IMR-90 (cell line): Measurements from ENCODE around the gene ZNF407. TPM values are rescaled to one million over a fixed set of nuclear protein-coding genes. Genes with fewer than 3 reads are reported as not detected.

Experiments used
- ATAC-seq: fragments of 200-7000 bp; cut with Tn5 transposase; 2 replicates; pipeline ENCODE4 v1.9.1; 2020; ENCODE audit warnings: low read depth, mild to moderate bottlenecking, moderate library complexity
- BruUV-seq: library from RNA; stranded (reverse); fragments of 400-500 nt; replicated peaks from 2 replicates; lab custom pipeline; 2021; lab: Mats Ljungman, UMichigan
- CTCF ChIA-PET: fragments of 300-600 bp; formaldehyde crosslinking; extraction: SDS; loops from one replicate; lab custom pipeline; 2021; ENCODE audit warnings: antibody characterized with exemption; lab: Yijun Ruan, JAX
- POLR2A ChIA-PET: fragments of 300-600 bp; sonication (Branson Sonifier 250); formaldehyde crosslinking; loops from one replicate; lab custom pipeline; 2022; ENCODE audit warnings: antibody characterized with exemption; ENCODE audit not compliant: unreplicated experiment; lab: Charles Lee
- DNase-seq: peaks from one replicate; pipeline ENCODE4 v3.0.0; 2013
- H2AFZ ChIP-seq: replicated peaks from 2 replicates; pipeline ENCODE3; 2013; ENCODE audit warnings: low read length, mild to moderate bottlenecking; ENCODE audit not compliant: poor library complexity
- H2AK5ac ChIP-seq: 2 replicates; pipeline ENCODE4 v1.6.1; 2013; ENCODE audit warnings: low read depth, low read length, inconsistent platforms
- H2AK9ac ChIP-seq: replicated peaks from 2 replicates; pipeline ENCODE3; 2013; ENCODE audit warnings: mild to moderate bottlenecking, low read depth, low read length, moderate library complexity; ENCODE audit not compliant: poor library complexity
- H2BK120ac ChIP-seq: 2 replicates; pipeline ENCODE4 v1.6.1; 2013; ENCODE audit warnings: low read depth, low read length, inconsistent platforms
- H2BK15ac ChIP-seq: 3 replicates; pipeline ENCODE4 v1.6.1; 2013; ENCODE audit warnings: low read depth, low read length, inconsistent platforms
- H2BK20ac ChIP-seq: 2 replicates; pipeline ENCODE4 v1.6.1; 2013; ENCODE audit warnings: low read depth, mild to moderate bottlenecking, inconsistent platforms, low read length, moderate library complexity
- H2BK5ac ChIP-seq: 2 replicates; pipeline ENCODE4 v1.6.1; 2013; ENCODE audit warnings: mild to moderate bottlenecking, low read depth, low read length, inconsistent platforms; ENCODE audit not compliant: poor library complexity, severe bottlenecking
- H3K14ac ChIP-seq: replicated peaks from 2 replicates; pipeline ENCODE4 v1.6.1; 2013; ENCODE audit warnings: low read depth, low read length, inconsistent platforms
- H3K18ac ChIP-seq: 2 replicates; pipeline ENCODE4 v1.6.1; 2013; ENCODE audit warnings: low read depth, low read length, control low read depth
- H3K23ac ChIP-seq: 2 replicates; pipeline ENCODE4 v1.6.1; 2013; ENCODE audit warnings: low read depth, low read length, inconsistent platforms
- H3K27ac ChIP-seq: 2 replicates; pipeline ENCODE4 v1.5.1; 2013; ENCODE audit warnings: mild to moderate bottlenecking, control low read depth, low read length; ENCODE audit not compliant: insufficient read depth
- H3K27me3 ChIP-seq: 2 replicates; pipeline ENCODE4 v1.6.1; 2013; ENCODE audit warnings: low read length; ENCODE audit not compliant: control insufficient read depth, insufficient read depth
- H3K36me3 ChIP-seq: 2 replicates; pipeline ENCODE4 v1.6.1; 2013; ENCODE audit warnings: low read length, mixed read lengths; ENCODE audit not compliant: control insufficient read depth, insufficient read depth
- H3K4ac ChIP-seq: 2 replicates; pipeline ENCODE4 v1.6.1; 2013; ENCODE audit warnings: low read depth, low read length, inconsistent platforms
- H3K4me1 ChIP-seq: 2 replicates; pipeline ENCODE4 v1.6.1; 2013; ENCODE audit warnings: low read length, mixed read lengths; ENCODE audit not compliant: control insufficient read depth, insufficient read depth
- H3K4me2 ChIP-seq: 2 replicates; pipeline ENCODE4 v1.6.1; 2013; ENCODE audit warnings: low read depth, mild to moderate bottlenecking, control low read depth, low read length, moderate library complexity
- H3K4me3 ChIP-seq: 2 replicates; pipeline ENCODE4 v1.5.1; 2013; ENCODE audit warnings: low read depth, mild to moderate bottlenecking, control low read depth, low read length, moderate library complexity; ENCODE audit not compliant: insufficient read depth
- H3K56ac ChIP-seq: 2 replicates; pipeline ENCODE4 v1.6.1; 2013; ENCODE audit warnings: low read length, inconsistent platforms; ENCODE audit not compliant: insufficient read depth; ENCODE audit errors: extremely low read depth
- H3K79me1 ChIP-seq, 2 experiments: 2 replicates each; pipeline ENCODE4 v1.6.1; 2013; ENCODE audit warnings: low read length in 2 of 2, inconsistent platforms in 1 of 2, low read depth in 1 of 2
- H3K9ac ChIP-seq: 2 replicates; pipeline ENCODE4 v1.6.1; 2013; ENCODE audit warnings: low read depth, low read length, control low read depth
- H3K9me1 ChIP-seq: 2 replicates; pipeline ENCODE4 v1.6.1; 2013; ENCODE audit warnings: low read length, inconsistent platforms; ENCODE audit not compliant: insufficient read depth
- H3K9me3 ChIP-seq: 2 replicates; pipeline ENCODE4 v1.6.1; 2013; ENCODE audit warnings: low read length; ENCODE audit not compliant: control insufficient read depth, insufficient read depth
- H4K20me1 ChIP-seq: 2 replicates; pipeline ENCODE4 v1.6.1; 2013; ENCODE audit warnings: low read length, inconsistent platforms; ENCODE audit not compliant: insufficient read depth
- H4K5ac ChIP-seq: 2 replicates; pipeline ENCODE4 v1.6.1; 2013; ENCODE audit warnings: mild to moderate bottlenecking, low read depth, low read length, control low read depth
- H4K8ac ChIP-seq, 2 experiments: 2 replicates each; pipeline ENCODE4 v1.6.1; 2013; ENCODE audit warnings: low read depth in 2 of 2, low read length in 2 of 2, control low read depth in 1 of 2, inconsistent platforms in 1 of 2
- H4K91ac ChIP-seq: 2 replicates; pipeline ENCODE4 v1.6.1; 2013; ENCODE audit warnings: low read depth, low read length, inconsistent platforms; ENCODE audit not compliant: insufficient read depth
- BHLHE40 ChIP-seq: fragments of 150-350 bp; IDR thresholded peaks from 2 replicates; pipeline ENCODE4 v1.6.1; 2016; ENCODE audit warnings: mild to moderate bottlenecking, low read depth, low read length
- MXI1 ChIP-seq: IDR thresholded peaks from 2 replicates; pipeline ENCODE4 v1.6.1; 2012; ENCODE audit warnings: low read depth, mild to moderate bottlenecking, low read length, moderate library complexity, borderline replicate concordance
- WGBS, 2 experiments: methylation state at CpG; one replicate each; pipeline versions ENCODE4 v1.1.5 to v1.1.7; 2013; ENCODE audit warnings: missing lambda C conversion rate in 2 of 2; ENCODE audit not compliant: insufficient read length in 1 of 2; ENCODE audit errors: extremely low coverage in 2 of 2; 5-methylcytosine and 5-hydroxymethylcytosine counted together
- dilution Hi-C: fragments of 300-500 bp; cut with HindIII; formaldehyde crosslinking; loops from one replicate; pipeline ENCODE4 v1.14.3; 2018; ENCODE audit warnings: low sequenced_read_pairs; ENCODE audit not compliant: unreplicated experiment
- in situ Hi-C: fragments of 300-500 bp; cut with MboI; formaldehyde crosslinking; loops from 3 replicates; pipeline ENCODE4 v1.14.3; 2019; ENCODE audit warnings: low sequenced_read_pairs, inconsistent platforms, mixed read lengths
- intact Hi-C: fragments of 100-400 bp; cut with micrococcal nuclease; formaldehyde crosslinking; loops from 2 replicates; pipeline ENCODE4 v1.10.0; 2022
- polyA plus RNA-seq, 3 experiments: library from polyadenylated mRNA; depleted of rRNA; stranded (reverse); fragments of >200 nt; gene quantifications; 2 replicates each; pipeline ENCODE4 v1.2.3, GENCODE V29; 2012; ENCODE audit warnings: low replicate concordance in 1 of 3
- total RNA-seq: library from RNA; depleted of rRNA; stranded (reverse); fragments of >200 nt; gene quantifications from 2 replicates; pipeline ENCODE4 v1.2.3, GENCODE V29; 2012

Gene ZNF407
- total and polyA plus RNA-seq, 2 of the 4 experiments (the other 2 are of a cell fraction), result 3.1 to 20.1 TPM

GRCh38 chr18:75005626-75006025 lies 408.0 kb downstream of the ZNF407 start:
- 0 out of 2 replicates have a peak overlapping the region, but pooled peaks have one; percentile 8 for H2BK120ac ChIP-seq
- H3K4me3 ChIP-seq, result no peak overlapping the region
- intact Hi-C loops (no loop called here), in situ Hi-C loops (no loop called here), dilution Hi-C loops (no loop called here)
- POLR2A ChIA-PET, result no interaction called here
- H3K79me1 ChIP-seq, result no peaks in the 10 kb centered on the region
- H2AK9ac ChIP-seq, result no peak overlapping the region
- H3K27me3 ChIP-seq, result no peaks in the 10 kb centered on the region
- H3K4me2 ChIP-seq, result peak overlapping the region; percentile 16; the same call in 1 of the 2 replicates
- no peak overlapping the region for H2AK5ac ChIP-seq
- peak; percentile 80 for DNase-seq
- H4K8ac ChIP-seq, result peak overlapping the region in 1 of 2 experiments; percentile 19; a peak in 1 of 4 replicates
- peak overlapping the region; percentile 55 for H2AFZ ChIP-seq
- H3K14ac ChIP-seq, result no peak overlapping the region
- BruUV-seq, result no TSS peak
- no peaks in the 10 kb centered on the region for H3K36me3 ChIP-seq
- peak overlapping the region; percentile 38; the same call in 1 of the 3 replicates for H2BK15ac ChIP-seq
- H4K20me1 ChIP-seq, result no peaks in the 10 kb centered on the region
- peak overlapping the region; percentile 12; the same call in 1 of the 2 replicates for H3K23ac ChIP-seq
- H3K4me1 ChIP-seq, result no peaks in the 10 kb centered on the region; the same call in 1 of the 2 replicates
- no peak overlapping the region for H3K4ac ChIP-seq
- TF ChIP-seq MXI1 (no peak), BHLHE40 (0 out of 2 replicates have a peak, but pooled peaks have one; percentile 3)
- no peaks in the 10 kb centered on the region for H3K9me1 ChIP-seq
- H2BK20ac ChIP-seq, result peak overlapping the region; percentile 74
- H3K56ac ChIP-seq, result no peak overlapping the region
- no peak overlapping the region for H4K5ac ChIP-seq
- no peak overlapping the region for H3K9ac ChIP-seq
- H2BK5ac ChIP-seq, result no peak overlapping the region
- CTCF ChIA-PET, result interaction anchor here (0.6 kb wide), 2 partner anchors 47 to 1594 kb away, joined by 3 read pairs; no protein-coding TSS in a partner anchor
- H3K9me3 ChIP-seq, result no peaks in the 10 kb centered on the region
- 0 out of 2 replicates have a peak overlapping the region, but pooled peaks have one; percentile 49 for H4K91ac ChIP-seq
- ATAC-seq, result peak; percentile 90
- H3K18ac ChIP-seq, result no peak overlapping the region
- no peak overlapping the region for H3K27ac ChIP-seq
- WGBS, 2 experiments, result no CpG with 5 or more reads among the region's 8 CpGs
